GM06990 (cell line): ENCODE data around the gene TADA1.

Experiments used
- DNase-seq: peaks from one replicate; pipeline ENCODE4 v3.0.0-alpha.2; 2011; ENCODE audit not compliant: insufficient read length; ENCODE audit errors: extremely low read depth
- H3K27me3 ChIP-seq: replicated peaks from 2 replicates; pipeline ENCODE4 v1.6.0; 2011; ENCODE audit warnings: low read length; ENCODE audit not compliant: control insufficient read depth, insufficient read depth
- H3K36me3 ChIP-seq: 2 replicates; pipeline ENCODE4 v1.5.1; 2011; ENCODE audit warnings: low read length; ENCODE audit not compliant: control insufficient read depth, insufficient read depth
- H3K4me3 ChIP-seq: replicated peaks from 2 replicates; pipeline ENCODE4 v1.5.1; 2011; ENCODE audit warnings: low read depth, mild to moderate bottlenecking, control low read depth, low read length
- CTCF ChIP-seq: IDR thresholded peaks from 2 replicates; pipeline ENCODE4 v1.5.1; 2011; ENCODE audit warnings: low read length, control low read depth, mild to moderate bottlenecking, inconsistent platforms; ENCODE audit not compliant: insufficient read depth, poor library complexity, severe bottlenecking

The TADA1 gene

DNA sequence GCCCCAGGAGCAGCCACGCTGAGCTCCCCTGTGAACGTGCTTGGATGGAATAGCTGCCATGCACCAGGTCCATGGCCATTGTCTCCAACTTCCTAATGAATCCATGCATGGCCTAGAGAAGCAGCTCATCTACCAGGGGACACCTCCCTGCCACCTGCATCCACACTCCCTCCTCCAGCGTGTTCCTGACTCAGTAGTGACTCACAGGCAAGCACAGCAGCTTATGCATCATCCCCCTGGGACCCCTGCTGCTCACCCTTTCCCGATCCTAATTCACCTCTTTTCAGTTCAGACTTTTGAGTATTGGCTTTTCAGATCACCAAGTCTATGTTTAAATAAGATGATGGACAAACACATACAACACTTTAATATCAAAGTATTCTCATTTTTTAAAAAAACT, 39.9 kb upstream of the TADA1 start:
- Histone ChIP-seq H3K27me3 (no peaks in the 10 kb centered on the region), H3K36me3 (no peaks in the 10 kb centered on the region), H3K4me3 (no peak overlapping the region)
- no peak for DNase-seq
- no peak for TF ChIP-seq CTCF

DNA sequence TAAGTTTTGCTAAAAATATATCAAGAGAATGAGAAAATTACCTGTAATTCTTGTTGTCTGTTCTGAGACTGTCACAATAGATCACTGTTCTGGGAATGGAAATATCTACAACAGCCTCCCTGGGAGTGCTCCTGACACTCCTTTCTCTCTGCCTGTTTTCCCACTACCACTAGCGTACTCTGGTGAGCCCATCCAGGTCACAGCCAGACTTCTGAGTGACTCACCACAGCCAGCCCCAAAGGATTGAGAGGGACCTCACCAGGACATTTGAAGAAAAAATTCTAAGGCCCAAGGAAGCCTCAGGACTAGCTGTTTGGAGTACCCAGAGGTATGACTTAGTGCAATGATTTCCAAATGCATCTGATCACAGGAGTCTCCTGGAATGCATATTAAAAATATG, 39.0 kb upstream of the TADA1 start:
- H3K36me3 ChIP-seq, result no peaks in the 10 kb centered on the region
- no peak overlapping the region for H3K4me3 ChIP-seq
- DNase-seq, result no peak
- no peak for TF ChIP-seq CTCF
- H3K27me3 ChIP-seq, result no peaks in the 10 kb centered on the region

DNA sequence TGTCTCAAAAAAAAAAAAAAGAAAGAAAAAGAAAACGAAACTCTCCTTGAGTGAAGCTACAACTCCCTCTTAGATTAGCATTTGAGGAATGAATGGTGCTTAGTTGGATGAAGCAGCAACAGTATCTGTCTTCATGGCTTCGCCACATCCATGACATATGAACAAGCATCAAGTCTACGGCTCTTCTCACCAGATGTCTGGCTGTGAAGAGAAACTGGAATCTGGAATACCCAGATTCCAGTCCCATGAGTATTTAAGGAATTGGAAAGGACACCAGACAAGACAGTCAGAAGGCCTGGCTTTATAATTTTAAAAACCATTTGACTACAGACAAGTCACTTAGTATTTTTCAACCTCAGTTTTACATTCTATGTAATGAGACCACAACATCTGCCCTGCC, 38.0 kb upstream of the TADA1 start:
- TF ChIP-seq CTCF, result no peak
- no peak for DNase-seq
- no peak overlapping the region for H3K4me3 ChIP-seq
- H3K27me3 ChIP-seq, result no peaks in the 10 kb centered on the region
- no peaks in the 10 kb centered on the region for H3K36me3 ChIP-seq

DNA sequence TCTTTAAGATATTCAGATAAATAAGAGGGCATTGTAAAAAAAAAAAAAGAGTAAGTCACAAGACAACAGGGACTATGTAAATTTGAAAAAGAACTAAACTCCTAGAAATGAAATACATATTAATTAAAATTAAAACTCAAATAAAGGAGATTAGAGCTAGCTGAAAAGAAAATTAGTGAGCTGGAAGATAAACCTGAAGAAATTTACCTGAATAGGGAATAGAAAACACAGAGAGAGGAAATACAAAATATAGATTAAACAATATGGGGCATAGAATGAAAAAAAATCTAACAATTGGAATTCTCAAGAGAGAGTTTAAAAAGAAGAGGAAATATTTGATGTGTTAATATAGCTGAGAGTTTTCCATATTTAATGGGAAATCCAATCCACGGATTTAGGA, 35.6 kb upstream of the TADA1 start:
- TF ChIP-seq CTCF, result no peak
- DNase-seq, result no peak
- Histone ChIP-seq H3K36me3 (no peaks in the 10 kb centered on the region), H3K27me3 (no peaks in the 10 kb centered on the region), H3K4me3 (no peak overlapping the region)

DNA sequence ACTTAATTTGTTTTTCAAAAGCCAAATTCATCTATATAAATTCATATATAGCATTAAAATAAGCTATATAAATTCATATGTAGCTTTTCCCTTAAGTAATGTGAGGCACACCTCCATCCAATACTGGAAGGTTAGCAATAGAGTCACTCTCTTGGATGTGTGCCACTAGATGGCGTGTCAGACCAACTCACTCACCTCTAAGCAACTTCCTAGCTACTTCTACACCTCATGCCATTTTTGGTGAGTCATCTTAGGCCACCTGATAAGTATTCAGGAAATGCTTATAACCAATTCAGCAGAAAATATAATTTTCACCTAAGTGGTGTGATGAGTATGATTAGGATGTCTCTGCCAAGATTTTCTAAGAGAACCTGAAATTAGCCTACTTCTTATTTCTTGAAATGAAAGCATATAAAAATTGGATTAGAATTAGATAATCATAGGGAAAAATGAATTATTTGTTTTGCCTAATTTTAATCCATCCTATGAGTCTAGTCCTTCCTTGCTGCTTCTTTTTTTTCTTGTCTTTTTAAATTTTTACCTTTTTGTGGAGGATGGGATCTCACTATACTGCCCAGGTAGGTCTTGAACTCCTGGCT, 34.4 kb upstream of the TADA1 start:
- Histone ChIP-seq H3K4me3 (no peak overlapping the region), H3K36me3 (no peaks in the 10 kb centered on the region)
- TF ChIP-seq CTCF, result peak; percentile 76

GRCh38 chr1:166908942-166909341, 32.9 kb upstream of the TADA1 start:
- Histone ChIP-seq H3K4me3 (no peak overlapping the region), H3K27me3 (no peaks in the 10 kb centered on the region), H3K36me3 (no peaks in the 10 kb centered on the region)
- no peak for TF ChIP-seq CTCF
- DNase-seq, result no peak

More for the DNA sequence above, 34.4 kb upstream of the TADA1 start:
- H3K27me3 ChIP-seq, result no peaks in the 10 kb centered on the region
- DNase-seq, result peak; percentile 49
